ENCODE data around the gene POLR1E. TPM values are rescaled to one million over a fixed set of nuclear protein-coding genes. Genes with fewer than 3 reads are reported as not detected.

POLR1E gene
- total and polyA plus RNA-seq, 10 of the 15 experiments (the other 5 are each of a cell fraction or from before 2014, with no cell fraction given), result 13.7 to 71.3 (median 50.4) TPM

GRCh38 chr9:37531699-37532098 lies 46.0 kb downstream of the POLR1E start:
- H2AFZ ChIP-seq (ENCODE audit: control insufficient read depth, low read depth, low read length), result peak overlapping the region; percentile 52
- no peaks in the 10 kb centered on the region for H4K20me1 ChIP-seq (ENCODE audit: control insufficient read depth, insufficient read depth)
- RAD21 ChIA-PET (ENCODE audit: unreplicated experiment), result interaction anchor here (1.9 kb wide), 2 partner anchors 34 to 60 kb away, joined by 6 read pairs; partner anchors contain the start of gene TOMM5
- peaks cover 3 to 7% of the 10 kb centered on the region in 2 experiments; a peak in 2 of 4 replicates for H3K36me3 ChIP-seq (ENCODE audit: control insufficient read depth in 2 of 2, insufficient read depth in 2 of 2, low read length in 1 of 2)
- peaks cover 26% of the 10 kb centered on the region for H3K4me1 ChIP-seq (ENCODE audit: control insufficient read depth, insufficient read depth, low read length)
- WGBS (ENCODE audit: insufficient coverage, insufficient replicate concordance, low lambda C conversion rate, missing lambda C conversion rate), result 0% methylated on average over 13 of the region's 13 CpGs
- in situ Hi-C loops (cut with MboI) (no loop called here), intact Hi-C loops (cut with micrococcal nuclease; ENCODE audit: unreplicated experiment) (loop anchor here (2.0 to 5.0 kb wide), 3 partner anchors 21 to 61 kb away; partner anchors contain the start of gene TOMM5)
- peak; percentile 83 for ATAC-seq
- peak; percentile 79 for DNase-seq (ENCODE audit: low read depth, low spot score)
- H3K9me3 ChIP-seq (replicated peaks; ENCODE audit: control insufficient read depth, insufficient read depth, low read length), result no peaks in the 10 kb centered on the region
- FAIRE-seq, result peak; percentile 100
- CTCF ChIA-PET, result no interaction called here
- H3K4me3 ChIP-seq, result peak overlapping the region; percentile 51; the same call in 1 of the 2 replicates
- H3K79me2 ChIP-seq (ENCODE audit: control insufficient read depth, insufficient read depth, low read length), result no peaks in the 10 kb centered on the region
- H3K27me3 ChIP-seq (replicated peaks in 1 of 2; ENCODE audit: control insufficient read depth in 2 of 2, insufficient read depth in 2 of 2, low read length in 1 of 2), result no peaks in the 10 kb centered on the region
- peak overlapping the region; percentile 82 for H3K27ac ChIP-seq (ENCODE audit: control insufficient read depth, insufficient read depth)
- POLR2A ChIA-PET, result interaction anchor here (1.0 kb wide), 1 partner anchor 34 kb away, joined by 4 read pairs; no protein-coding TSS in a partner anchor
- no TSS peak for BruUV-seq (replicated peaks)
- SMC1A ChIA-PET (ENCODE audit: uncharacterized antibody, unreplicated experiment), result interaction anchor here (0.9 to 1.8 kb wide), 2 partner anchors 34 to 43 kb away, joined by 3 to 7 read pairs; no protein-coding TSS in a partner anchor
- H3K9ac ChIP-seq (ENCODE audit: control insufficient read depth, insufficient read depth, low read length), result peak overlapping the region; percentile 38
- peak overlapping the region; percentile 48 for H3K4me2 ChIP-seq (ENCODE audit: control insufficient read depth, insufficient read depth)
- TF ChIP-seq ZNF24 (IDR thresholded peaks at IDR 0.05) (no peak), IRF5 (IDR thresholded peaks at IDR 0.05; ENCODE audit: borderline replicate concordance) (no peak), KDM1A (IDR thresholded peaks at IDR 0.05; ENCODE audit: borderline replicate concordance) (no peak), SRF (IDR thresholded peaks at IDR 0.05; ENCODE audit: low read depth in 2 of 2, low read length in 2 of 2) (no peak), MXI1 (IDR thresholded peaks at IDR 0.05; ENCODE audit: low read depth, low read length) (no peak), BCLAF1 (IDR thresholded peaks at IDR 0.05) (no peak), GATAD2B (conservative IDR thresholded peaks at IDR 0.05; ENCODE audit: low read depth) (no peak), E2F4 (IDR thresholded peaks at IDR 0.05; ENCODE audit: low read depth, low read length) (no peak), YBX1 (IDR thresholded peaks at IDR 0.05) (no peak), MYB (IDR thresholded peaks at IDR 0.05; ENCODE audit: borderline replicate concordance, low read depth, low read length) (no peak), IKZF2 (IDR thresholded peaks at IDR 0.05) (0 out of 4 replicates have a peak, but pooled peaks have one; percentile 48 to 56), ZNF622 (IDR thresholded peaks at IDR 0.05) (no peak), PKNOX1 (IDR thresholded peaks at IDR 0.05) (no peak), ZNF274 (IDR thresholded peaks at IDR 0.05; ENCODE audit: insufficient read depth, insufficient read length) (no peak)
- TF ChIP-seq, protein P1, sequence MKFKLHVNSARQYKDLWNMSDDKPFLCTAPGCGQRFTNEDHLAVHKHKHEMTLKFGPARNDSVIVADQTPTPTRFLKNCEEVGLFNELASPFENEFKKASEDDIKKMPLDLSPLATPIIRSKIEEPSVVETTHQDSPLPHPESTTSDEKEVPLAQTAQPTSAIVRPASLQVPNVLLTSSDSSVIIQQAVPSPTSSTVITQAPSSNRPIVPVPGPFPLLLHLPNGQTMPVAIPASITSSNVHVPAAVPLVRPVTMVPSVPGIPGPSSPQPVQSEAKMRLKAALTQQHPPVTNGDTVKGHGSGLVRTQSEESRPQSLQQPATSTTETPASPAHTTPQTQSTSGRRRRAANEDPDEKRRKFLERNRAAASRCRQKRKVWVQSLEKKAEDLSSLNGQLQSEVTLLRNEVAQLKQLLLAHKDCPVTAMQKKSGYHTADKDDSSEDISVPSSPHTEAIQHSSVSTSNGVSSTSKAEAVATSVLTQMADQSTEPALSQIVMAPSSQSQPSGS (IDR thresholded peaks at IDR 0.05; ENCODE audit: low read length), result peak; percentile 63

Data from GM12878 (cell line).